ENCODE data around the gene SLC34A2. TPM values are rescaled to one million over a fixed set of nuclear protein-coding genes. Genes with fewer than 3 reads are reported as not detected.

Gene SLC34A2
- total RNA-seq, 1 experiment from 2014 or later, result 1.7 TPM

DNA sequence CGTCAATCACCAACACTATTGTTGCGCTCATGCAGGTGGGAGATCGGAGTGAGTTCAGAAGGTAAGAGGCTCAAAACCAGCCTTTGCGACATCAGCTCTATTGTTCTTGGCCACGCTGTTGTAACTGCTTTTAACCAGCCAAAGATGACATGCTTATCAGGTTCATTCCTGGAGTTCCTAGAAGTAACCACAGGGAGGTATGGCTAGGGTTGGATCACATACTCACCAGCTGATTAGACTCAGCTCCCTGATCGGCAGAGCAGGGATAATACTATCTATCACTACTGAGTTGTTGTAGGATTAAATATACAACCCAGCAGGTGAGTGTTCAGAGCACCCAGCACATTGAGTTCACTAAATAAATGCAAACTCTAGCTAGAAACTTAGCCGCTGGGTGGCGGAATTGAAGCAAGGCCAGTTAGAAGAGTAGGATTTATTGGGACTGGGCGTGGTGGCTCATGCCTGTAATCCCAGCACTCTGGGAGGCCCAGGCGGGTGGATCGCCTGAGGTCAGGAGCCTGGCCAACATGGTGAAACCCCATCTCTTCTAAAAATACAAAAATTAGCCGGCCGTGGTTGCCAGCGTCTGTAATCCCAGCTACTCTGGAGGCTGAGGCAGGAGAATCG lies 12.4 kb downstream of the SLC34A2 start:
- CTCF ChIA-PET, result interaction anchor here (0.5 to 2.8 kb wide), 9 partner anchors 13 to 228 kb away, joined by 3 to 17 read pairs (median 4); partner anchors contain the start of gene SLC34A2
- H3K4me1 Mint-ChIP-seq, result peaks cover 14% of the 10 kb centered on the region
- no peaks in the 10 kb centered on the region for H3K36me3 Mint-ChIP-seq
- H3K9me3 Mint-ChIP-seq, result no peaks in the 10 kb centered on the region
- no peak overlapping the region for H3K4me3 Mint-ChIP-seq
- ATAC-seq, result peak; percentile 49
- POLR2A ChIA-PET, result no interaction called here
- TF ChIP-seq SOX15 (CRISPR knock-in tag; IDR thresholded peaks at IDR 0.05) (no peak), CREM (CRISPR knock-in tag; IDR thresholded peaks at IDR 0.05) (no peak), ETV6 (CRISPR knock-in tag; IDR thresholded peaks at IDR 0.05) (no peak), FOXK1 (CRISPR knock-in tag; IDR thresholded peaks at IDR 0.05) (no peak)
- DNase-seq (ENCODE audit: low spot score), result peak; percentile 29
- H3K27me3 Mint-ChIP-seq (ENCODE audit: low read depth), result no peaks in the 10 kb centered on the region
- no peak overlapping the region; the same call in 1 of the 2 replicates for H3K27ac Mint-ChIP-seq

DNA sequence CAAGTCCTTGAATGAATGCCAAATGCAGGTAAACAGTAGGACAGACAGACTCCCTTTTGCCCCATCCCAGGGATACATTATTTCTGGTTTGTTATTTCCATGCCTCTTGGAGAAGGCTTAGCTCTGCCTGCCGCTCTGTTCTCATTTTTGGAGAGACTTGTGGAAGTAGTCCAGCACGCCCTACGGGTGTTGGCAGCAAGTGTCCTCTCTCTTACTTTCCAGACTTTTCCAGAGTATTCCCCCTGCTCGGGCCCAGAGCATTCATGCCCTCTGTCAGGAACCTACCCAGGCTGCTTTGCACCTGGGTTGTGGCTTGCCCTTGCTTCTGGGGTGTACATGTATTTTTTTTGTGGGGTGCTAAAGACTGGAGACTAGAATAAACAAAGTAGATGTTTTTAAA lies 15.3 kb downstream of the SLC34A2 start:
- Mint-ChIP-seq H3K9me3 (0 out of 2 replicates have a peak, but pooled peaks cover 3% of the 10 kb centered on the region), H3K27me3 (ENCODE audit: low read depth) (no peaks in the 10 kb centered on the region), H3K27ac (no peak overlapping the region), H3K4me1 (peaks cover 5% of the 10 kb centered on the region; the same call in 1 of the 2 replicates), H3K36me3 (no peaks in the 10 kb centered on the region), H3K4me3 (no peak overlapping the region)
- DNase-seq (ENCODE audit: low spot score) (no peak), ATAC-seq (no peak)
- POLR2A ChIA-PET, result no interaction called here
- CTCF ChIA-PET, result no interaction called here
- TF ChIP-seq ZNF138 (CRISPR knock-in tag; conservative IDR thresholded peaks at IDR 0.05) (no peak), PREB (CRISPR knock-in tag; IDR thresholded peaks at IDR 0.05; ENCODE audit: borderline replicate concordance) (no peak)

DNA sequence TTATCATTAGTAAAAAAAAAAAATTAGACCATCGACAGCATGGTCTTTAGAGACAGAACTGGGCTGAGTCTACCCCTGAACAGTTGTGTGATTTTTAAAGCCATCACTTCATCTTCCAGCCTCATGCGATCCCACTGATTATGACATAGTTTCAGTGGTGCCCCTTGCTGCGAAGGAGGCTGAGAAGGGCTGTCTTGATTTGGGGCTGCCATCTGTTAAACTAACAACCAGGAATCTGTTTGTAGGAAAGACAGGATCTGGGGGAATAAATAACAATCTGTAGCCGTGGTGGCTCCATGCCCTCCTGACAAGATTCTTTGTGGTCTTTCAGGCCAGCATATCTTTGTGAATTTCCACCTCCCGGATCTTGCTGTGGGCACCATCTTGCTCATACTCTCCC lies 17.1 kb downstream of the SLC34A2 start:
- H3K9me3 Mint-ChIP-seq, result 0 out of 2 replicates have a peak, but pooled peaks cover 3% of the 10 kb centered on the region
- ChIA-PET POLR2A (no interaction called here), CTCF (no interaction called here)
- no peak for DNase-seq (ENCODE audit: low spot score)
- no peaks in the 10 kb centered on the region for H3K27me3 Mint-ChIP-seq (ENCODE audit: low read depth)
- TF ChIP-seq SMAD4 (CRISPR knock-in tag; IDR thresholded peaks at IDR 0.05) (no peak), TEAD4 (CRISPR knock-in tag; IDR thresholded peaks at IDR 0.05) (no peak), CTCF (IDR thresholded peaks at IDR 0.05) (no peak), FOXK1 (CRISPR knock-in tag; IDR thresholded peaks at IDR 0.05) (no peak), NR3C1 (CRISPR knock-in tag; conservative IDR thresholded peaks at IDR 0.05; ENCODE audit: low read depth) (no peak)
- TF ChIP-seq, protein P1, sequence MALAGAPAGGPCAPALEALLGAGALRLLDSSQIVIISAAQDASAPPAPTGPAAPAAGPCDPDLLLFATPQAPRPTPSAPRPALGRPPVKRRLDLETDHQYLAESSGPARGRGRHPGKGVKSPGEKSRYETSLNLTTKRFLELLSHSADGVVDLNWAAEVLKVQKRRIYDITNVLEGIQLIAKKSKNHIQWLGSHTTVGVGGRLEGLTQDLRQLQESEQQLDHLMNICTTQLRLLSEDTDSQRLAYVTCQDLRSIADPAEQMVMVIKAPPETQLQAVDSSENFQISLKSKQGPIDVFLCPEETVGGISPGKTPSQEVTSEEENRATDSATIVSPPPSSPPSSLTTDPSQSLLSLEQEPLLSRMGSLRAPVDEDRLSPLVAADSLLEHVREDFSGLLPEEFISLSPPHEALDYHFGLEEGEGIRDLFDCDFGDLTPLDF (CRISPR knock-in tag; IDR thresholded peaks at IDR 0.05), result no peak
- TF ChIP-seq, protein P2, sequence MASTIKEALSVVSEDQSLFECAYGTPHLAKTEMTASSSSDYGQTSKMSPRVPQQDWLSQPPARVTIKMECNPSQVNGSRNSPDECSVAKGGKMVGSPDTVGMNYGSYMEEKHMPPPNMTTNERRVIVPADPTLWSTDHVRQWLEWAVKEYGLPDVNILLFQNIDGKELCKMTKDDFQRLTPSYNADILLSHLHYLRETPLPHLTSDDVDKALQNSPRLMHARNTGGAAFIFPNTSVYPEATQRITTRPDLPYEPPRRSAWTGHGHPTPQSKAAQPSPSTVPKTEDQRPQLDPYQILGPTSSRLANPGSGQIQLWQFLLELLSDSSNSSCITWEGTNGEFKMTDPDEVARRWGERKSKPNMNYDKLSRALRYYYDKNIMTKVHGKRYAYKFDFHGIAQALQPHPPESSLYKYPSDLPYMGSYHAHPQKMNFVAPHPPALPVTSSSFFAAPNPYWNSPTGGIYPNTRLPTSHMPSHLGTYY (CRISPR knock-in tag; IDR thresholded peaks at IDR 0.05), result no peak
- H3K4me1 Mint-ChIP-seq, result peaks cover 3% of the 10 kb centered on the region; the same call in 1 of the 2 replicates
- H3K36me3 Mint-ChIP-seq, result no peaks in the 10 kb centered on the region
- ATAC-seq, result no peak
- no peak overlapping the region for H3K27ac Mint-ChIP-seq
- no peak overlapping the region for H3K4me3 Mint-ChIP-seq

GRCh38 chr4:25674386-25674785 lies 18.7 kb downstream of the SLC34A2 start:
- Mint-ChIP-seq H3K27me3 (ENCODE audit: low read depth) (no peaks in the 10 kb centered on the region), H3K4me3 (no peak overlapping the region), H3K4me1 (no peaks in the 10 kb centered on the region), H3K9me3 (0 out of 2 replicates have a peak, but pooled peaks cover 3% of the 10 kb centered on the region), H3K27ac (no peak overlapping the region), H3K36me3 (no peaks in the 10 kb centered on the region)
- TF ChIP-seq MXD4 (CRISPR knock-in tag; IDR thresholded peaks at IDR 0.05; ENCODE audit: borderline replicate concordance) (no peak), IRF2 (CRISPR knock-in tag; IDR thresholded peaks at IDR 0.05; ENCODE audit: borderline replicate concordance, low read depth) (no peak), NFYB (CRISPR knock-in tag; conservative IDR thresholded peaks at IDR 0.05; ENCODE audit: low read depth) (no peak), USF1 (CRISPR knock-in tag; IDR thresholded peaks at IDR 0.05) (no peak), CTCF (IDR thresholded peaks at IDR 0.05) (no peak), FOXJ3 (CRISPR knock-in tag; IDR thresholded peaks at IDR 0.05; ENCODE audit: borderline replicate concordance) (no peak)
- TF ChIP-seq, protein P3, sequence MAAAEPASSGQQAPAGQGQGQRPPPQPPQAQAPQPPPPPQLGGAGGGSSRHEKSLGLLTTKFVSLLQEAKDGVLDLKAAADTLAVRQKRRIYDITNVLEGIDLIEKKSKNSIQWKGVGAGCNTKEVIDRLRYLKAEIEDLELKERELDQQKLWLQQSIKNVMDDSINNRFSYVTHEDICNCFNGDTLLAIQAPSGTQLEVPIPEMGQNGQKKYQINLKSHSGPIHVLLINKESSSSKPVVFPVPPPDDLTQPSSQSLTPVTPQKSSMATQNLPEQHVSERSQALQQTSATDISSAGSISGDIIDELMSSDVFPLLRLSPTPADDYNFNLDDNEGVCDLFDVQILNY (CRISPR knock-in tag; IDR thresholded peaks at IDR 0.05), result no peak
- ATAC-seq (no peak), DNase-seq (ENCODE audit: low spot score) (no peak)
- ChIA-PET POLR2A (no interaction called here), CTCF (no interaction called here)

Measured in WTC11 (cell line).